Activated CD4-positive, alpha-beta T cell treated with anti-CD3 and anti-CD28 coated beads, Interleukin-2, amount 50 U/mL, for 24 hours (primary cell): Measurements from ENCODE around the gene TTLL6.
"Not testable (repeated sequence)": the region's sequence is repeated elsewhere in the genome, so short reads cannot be mapped to it uniquely, and the experiment has no call there.

ENCODE experiments used
- DNase-seq, 2 donors: peaks; one replicate each; pipeline ENCODE4 v3.0.0-alpha.2; 2020; ENCODE audit warnings: low read depth in 1 of 2, low spot score in 1 of 2

TTLL6 gene

DNA sequence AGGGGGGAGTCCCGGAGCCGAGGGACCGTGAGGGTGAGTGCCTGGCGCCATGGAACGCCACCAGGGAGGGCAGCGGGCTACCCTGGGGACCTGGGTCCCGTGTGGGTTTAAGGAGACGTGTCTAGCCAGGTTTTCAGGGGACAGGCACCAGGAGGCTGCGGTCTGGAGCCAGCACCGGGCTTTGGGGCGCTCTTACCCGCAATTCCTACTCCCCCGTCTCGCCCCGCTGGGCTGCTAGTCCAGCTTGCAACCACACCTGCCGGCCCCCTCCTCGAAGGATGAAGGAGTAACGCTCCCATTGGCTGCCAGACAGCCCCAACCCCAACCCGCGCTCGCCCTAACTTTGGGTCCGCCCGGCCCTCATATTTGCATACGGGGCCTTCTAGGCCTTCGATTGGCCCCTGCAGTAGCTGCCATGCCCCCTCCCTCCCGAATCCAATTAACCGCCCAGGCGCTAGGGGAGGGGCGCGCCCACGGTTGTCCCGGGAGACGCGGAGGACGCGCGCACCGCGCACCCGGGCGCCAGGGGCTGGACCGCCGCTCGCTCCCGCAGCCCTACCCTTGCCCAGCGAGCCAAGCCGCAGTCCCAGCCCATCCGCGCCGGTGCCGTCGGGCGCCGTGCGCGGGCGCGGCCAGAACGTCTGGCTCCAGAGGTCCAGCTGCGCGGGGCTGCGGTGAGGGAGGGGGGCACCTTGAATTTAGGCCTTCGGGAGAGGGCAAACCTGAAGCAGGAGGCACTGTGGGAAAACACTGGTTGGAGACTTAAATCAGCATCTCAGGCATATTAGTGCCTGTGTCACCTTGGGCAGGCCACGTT is at the start of gene TTLL6:
Gene TTLL6, minus strand, starts transcription at position 456 of the 817 bp plus-strand sequence. Its CDS starts 157 bp downstream, at position 299.
- DNase-seq: peak; percentile 50 to 64

DNA sequence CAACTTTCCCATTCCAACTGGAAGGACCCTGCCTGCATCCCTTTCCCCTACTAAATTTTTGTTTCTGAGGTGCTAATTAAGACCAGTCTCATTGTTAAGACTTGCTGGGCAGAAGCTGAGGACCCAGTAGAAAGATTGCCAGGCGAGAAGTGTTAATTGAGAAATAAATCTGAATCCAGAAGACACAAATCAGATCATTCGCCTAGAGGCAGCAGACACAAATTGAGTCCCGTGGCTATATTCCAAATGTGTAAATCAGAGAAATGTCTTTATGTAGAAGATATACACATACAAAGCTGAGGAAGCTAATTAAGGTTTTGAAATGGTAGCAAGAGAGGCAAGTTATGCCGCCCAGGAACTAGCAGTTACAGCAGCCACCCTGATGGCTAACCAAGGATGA is 43.4 kb upstream of the TTLL6 start:
- no peak for DNase-seq

DNA sequence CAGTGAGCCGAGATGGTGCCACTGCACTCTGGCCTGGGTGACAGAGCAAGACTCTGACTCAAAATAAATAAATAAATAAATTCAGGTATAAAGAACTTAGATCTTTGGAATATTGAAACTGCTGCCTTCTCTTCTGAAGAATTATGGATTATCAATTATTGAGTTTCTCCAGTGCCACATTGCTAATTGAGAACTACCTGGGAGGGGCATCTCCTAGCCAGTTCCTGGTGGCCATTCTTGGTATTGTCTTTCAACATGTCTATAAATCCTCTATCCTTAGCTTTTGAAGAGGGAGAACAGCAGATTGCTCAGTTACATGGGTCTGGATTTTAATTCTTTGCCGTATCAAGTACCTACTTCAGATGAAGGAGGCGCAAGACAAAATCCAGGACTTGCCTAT is 43.0 kb upstream of the TTLL6 start:
- no peak for DNase-seq

DNA sequence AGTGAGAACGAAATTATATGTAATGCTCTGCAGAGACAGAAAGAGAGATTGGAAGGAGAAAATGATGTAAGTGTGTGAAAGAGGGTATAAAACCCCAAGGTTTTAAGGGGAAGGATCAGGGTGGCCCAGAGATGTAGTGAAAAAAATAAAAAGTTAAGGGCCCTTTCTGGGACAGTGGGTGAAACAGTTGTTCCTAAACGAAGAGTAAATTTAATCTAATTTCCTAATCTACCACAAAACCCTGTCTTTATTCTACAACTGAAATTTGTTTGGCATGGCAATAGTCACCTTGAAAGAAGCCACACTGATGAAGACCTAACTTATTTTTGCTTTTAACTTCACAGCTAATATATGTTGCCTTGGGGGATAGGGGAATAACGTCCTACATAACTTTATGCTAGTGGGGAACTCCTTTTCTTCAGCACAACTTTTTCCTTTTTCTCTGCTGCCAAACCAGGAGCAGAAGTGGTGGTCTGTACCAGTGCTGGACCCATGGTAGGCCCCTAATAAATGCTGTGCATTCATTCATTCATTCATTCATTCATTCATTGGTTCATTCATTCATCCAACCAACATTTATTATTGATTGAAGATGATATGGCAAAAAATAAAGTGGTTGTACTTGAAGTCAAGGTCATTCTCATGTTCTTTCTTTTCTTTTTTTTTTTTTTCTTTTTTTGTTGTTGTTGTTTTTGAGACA is 39.2 kb upstream of the TTLL6 start:
- DNase-seq: no peak

DNA sequence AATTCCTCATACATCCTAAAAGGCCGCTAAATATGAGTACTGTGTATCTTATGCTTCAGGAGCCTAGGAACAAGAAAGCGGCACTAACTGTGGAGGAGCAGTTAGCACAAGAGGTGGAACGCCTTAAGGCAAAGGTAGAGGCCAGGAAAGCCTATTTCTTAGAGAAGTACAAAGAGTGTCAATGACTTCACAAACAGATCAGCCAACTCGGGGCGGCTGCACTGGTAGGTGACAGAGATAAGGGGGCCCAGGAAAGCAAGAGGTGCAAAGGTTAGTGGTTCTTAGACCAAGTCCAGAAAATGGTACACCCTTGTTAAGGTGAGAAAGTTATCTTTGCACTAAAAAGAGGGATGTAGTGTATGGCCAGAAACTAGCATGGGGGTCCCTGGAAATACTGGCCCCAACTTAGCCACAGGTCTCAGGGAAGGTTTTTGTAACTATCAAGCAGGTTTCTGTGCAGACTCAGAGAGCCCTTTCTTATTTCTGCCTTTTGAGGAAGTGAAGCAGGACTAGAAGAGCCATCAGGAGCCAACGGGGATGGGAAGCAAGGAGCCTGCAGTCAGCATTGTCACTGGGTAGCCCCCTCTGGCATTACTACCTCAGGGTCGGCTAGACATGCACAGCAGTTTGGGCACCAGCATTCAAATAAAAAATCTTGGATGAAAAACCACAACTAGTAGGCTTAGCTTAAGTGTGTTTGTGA is 37.9 kb upstream of the TTLL6 start:
- DNase-seq: no peak

DNA sequence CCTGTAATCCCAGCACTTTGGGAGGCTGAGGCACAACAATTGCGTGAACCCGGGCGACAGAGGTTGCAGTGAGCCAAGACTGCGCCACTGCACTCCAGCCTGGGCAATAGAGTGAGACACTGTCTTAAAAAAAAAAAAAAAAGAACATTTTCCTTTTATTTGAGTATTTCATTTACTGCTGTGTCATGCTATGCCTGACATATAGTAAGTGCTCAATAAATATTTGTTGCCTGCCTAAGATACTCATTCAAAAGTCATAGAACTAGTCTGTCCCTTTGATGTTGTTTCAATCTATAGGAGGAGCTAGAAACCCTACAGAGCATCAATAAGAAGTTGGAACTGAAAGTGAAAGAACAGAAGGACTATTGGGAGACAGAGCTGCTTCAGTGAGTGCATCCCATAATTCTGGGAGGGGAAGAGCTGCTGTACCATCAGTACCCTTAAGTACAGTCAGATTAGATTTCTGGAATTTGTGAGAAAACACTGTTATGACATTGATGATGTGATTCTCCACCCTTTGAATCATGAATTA is 33.8 kb upstream of the TTLL6 start:
- no peak for DNase-seq

DNA sequence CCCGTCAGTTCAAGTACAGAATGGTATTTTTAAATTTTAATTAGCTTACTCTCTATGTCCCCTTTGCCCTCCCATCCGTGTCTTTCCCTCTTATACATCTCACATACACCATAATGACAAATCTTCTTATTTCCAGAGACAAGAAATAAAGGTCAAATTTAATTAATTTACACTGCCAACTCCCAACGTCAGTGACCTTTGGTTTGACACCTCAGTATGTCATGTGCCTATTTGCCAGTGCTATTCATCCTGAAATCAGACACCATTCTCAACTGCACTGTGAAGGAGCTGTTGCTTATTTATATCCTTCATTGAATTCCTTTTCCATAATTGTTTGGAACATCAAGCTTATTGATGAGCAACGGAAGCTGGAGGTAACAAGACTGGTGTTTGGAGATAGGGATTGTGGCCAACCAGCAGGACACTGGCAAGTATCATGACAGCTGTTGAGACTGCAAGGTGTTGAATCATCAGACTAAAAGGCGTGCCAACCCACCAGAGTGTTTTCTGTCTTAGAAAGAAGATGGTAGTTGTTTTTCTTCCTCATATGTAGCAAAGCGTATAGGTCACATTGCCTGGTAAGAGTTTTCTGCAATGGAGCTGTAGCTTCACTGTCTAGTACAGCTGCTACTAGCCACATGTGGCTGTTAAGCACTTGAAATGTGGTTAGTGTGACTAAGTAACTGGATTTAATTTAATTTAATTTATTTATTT is 26.3 kb upstream of the TTLL6 start:
- DNase-seq: no peak

DNA sequence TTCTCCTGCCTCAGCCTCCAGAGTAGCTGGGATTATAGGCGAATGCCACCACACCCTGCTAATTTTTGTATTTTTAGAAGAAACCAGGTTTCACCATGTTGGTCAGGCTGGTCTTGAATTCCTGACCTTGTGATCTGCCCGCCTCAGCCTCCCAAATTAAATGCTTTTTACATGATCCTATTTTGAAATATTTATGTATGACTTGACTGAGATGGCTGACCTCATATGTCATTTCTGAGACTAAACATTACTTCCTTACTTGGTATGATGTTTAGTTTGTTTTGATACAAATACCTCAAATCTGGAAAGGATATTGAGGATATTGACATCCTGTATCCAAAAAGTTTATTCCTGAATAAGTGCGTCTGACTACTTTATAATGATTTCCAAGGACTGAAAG is 25.7 kb upstream of the TTLL6 start:
- no peak for DNase-seq

DNA sequence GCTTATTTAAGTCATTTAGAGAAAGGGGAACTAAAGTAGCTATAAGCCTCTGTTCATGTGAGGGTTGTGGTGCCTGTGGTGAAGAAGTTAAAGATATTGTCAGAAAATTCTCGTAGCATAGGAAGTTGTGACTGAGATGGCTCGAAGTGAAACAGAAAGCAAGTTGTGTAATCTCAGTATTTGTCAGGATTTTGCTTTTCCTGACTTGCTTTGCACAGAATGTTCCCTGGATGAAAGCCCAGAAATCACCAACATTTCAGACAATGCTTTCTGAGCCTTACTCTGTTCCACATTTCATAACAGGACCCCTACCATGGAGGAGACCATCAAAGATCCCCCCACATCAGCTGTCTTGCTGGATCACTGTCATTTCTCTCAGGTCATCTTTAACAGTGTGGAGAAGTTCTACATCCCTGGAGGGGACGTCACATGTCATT is 24.4 kb upstream of the TTLL6 start:
- peak in 1 of 2 donors; percentile 33 for DNase-seq

DNA sequence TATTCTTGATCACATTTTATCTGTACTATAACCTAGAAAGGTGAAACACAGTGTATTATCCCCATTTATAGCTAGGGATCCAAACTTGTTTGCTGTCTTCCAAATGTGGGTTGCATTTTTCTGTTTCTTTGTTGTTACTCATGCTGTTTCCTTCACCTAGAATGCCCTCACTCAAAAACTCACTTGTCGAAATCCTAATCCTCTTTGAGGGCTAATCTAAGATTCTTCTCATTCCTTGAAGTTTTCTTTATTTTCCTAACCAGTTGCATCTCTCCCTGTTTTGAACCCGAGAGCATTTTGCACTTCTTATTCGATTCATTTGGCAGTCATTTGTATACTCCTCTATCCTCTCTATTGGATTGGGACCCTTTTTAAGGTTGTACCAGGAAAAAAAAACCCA is 23.4 kb upstream of the TTLL6 start:
- DNase-seq: no peak

DNA sequence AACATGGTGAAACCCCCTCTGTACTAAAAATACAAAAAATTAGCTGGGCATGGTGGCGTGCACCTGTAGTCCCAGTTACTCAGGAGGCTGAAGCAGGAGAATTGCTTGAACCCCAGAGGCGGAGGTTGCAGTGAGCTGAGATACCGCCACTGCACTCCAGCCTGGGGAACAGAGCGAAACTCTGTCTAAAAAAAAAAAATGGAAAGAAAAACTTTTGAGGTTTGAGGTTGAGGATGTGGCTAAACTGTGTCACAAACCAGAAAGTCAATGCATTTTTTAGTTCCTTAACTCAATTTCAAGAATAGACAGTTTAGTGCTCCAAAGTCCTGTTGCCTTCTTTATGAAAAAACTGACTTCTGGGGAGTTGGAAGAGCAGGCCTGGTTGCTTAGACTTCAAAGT is 20.4 kb upstream of the TTLL6 start:
- DNase-seq: peak in 1 of 2 donors; percentile 4

DNA sequence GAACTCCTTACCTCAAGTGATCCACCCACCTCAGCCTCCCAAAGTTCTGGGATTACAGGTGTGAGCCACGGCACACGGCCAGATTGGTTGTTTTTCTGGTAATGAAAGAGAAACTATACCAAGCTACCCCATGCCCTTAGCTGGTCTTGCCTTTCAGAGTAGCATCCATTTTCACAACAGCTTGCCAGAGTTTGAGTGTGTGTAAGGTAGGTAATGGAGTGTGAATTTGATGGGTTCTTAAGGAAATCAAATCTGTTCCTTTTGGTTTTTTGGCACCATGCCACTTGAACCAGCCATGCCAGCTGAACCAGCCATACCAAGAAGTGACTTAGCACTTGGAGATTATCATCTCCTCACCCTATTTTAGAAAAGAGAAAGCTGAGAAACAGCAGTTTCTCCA is 18.9 kb upstream of the TTLL6 start:
- no peak for DNase-seq

DNA sequence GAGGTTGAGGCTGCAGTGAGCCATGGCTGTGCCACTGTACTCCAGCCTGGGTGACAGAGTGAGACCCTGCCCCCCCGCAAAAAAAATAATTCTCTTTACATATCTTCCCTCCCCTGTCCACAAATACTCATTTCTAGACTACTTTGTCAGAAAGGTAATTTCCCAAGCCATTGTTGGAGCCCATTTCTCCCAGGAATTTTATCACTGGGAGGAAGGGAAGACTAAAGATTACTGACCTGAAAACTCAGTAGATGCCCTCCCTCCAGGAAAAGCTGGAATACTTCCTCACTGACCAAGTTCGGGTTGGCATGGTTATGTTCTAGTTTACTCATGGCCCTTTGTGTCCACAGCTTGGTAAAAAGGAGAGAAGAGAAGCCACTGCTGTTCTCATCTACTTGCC is 17.9 kb upstream of the TTLL6 start:
- no peak for DNase-seq

DNA sequence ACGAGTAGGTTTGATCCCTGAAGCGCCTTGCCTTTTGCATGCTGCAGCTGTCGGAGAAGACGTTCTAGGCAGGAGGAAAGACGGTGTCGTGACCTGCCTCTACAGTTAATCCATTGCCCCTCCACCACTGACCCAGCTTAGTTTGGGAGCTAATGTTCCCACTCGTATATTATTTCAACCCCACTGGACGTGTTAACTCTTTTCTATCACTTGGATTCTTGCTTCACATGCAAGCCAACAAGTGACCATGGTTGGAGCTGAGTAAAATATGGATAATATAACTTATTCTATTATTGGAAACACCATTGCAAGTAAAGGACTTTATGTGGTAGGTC is 14.5 kb upstream of the TTLL6 start:
- no peak for DNase-seq

DNA sequence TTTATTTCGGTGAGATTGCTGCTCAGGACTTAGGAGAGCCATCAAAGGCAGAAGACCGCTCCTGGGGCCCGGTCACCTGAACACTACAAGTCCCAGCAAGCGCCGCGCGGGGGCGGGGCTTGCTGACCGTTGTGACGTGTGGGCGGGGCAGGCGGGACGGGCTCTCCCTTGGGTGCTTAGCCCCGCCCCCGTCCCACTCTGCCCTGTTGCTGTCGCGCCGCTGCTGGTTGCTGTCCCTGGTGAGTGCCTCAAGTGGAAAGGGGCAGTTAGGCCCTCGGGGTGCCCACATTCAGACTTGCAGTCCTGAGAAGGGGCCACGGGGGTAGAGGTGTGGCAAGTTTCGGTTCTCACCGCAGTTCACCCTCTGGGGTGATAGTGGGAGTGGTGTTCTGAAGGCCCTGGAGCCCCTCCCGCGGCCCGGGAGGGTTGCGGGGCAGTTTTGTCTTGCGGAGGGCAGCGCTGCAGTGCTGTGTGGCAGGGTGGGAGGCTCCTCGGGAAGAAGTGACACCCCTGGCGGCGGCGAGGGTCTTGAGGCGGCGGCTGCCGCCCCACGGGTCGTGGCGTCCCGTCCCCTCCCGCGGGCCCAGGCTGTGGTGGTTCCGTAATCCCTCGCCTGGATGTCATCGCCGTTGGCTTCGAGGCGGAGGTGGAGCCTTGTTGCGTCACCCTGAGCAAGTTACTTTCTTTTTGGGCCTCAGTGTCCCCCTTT is 14.0 kb upstream of the TTLL6 start, which contains the start of gene CALCOCO2:
Gene CALCOCO2, plus strand, starts transcription at position 196 of the 709 bp plus-strand sequence. CDS start 10,673 bp downstream, outside the sequence.
- DNase-seq: peak; percentile 59 to 78

DNA sequence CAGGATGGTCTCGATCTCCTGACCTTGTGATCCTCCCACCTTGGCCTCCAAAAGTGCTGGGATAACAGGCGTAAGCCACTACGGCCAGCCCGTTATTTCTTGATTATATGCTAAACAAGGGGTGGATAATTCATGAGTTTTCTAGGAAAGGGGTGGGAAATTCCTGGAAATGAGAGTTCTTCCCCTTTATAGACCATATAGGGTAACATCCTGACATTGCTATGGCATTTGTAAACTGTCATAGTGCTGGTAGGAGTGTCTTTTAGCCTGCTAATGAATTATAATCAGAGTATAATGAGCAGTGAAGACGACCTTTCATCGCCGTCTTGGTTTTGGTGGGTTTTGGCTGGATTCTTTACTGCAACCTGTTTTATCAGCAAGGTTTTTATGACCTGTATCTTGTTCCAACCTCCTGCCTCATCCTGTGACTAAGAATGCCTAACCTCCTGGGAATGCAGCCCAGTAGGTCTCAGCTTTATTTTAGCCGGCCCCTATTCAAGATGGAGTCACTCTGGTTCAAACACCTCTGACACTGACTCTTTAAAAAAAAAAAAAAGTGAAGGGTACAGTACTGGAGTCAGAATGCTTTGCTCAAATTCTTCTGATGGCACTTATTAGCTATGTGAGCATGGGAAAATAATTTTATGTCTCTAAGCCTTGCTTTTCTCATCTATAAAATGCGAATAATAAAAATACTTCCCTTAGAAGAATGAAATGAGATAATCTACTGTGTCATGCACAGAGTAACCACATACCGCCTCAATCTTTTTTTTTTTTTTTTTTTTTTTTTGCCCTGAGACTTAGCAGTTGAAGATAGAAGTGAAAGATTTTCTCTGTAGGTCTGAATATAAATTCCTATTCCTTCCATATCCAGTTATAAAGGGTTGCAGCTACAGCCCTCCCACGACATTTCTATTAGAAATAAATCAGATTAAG is 8.7 kb upstream of the TTLL6 start:
- no peak for DNase-seq

DNA sequence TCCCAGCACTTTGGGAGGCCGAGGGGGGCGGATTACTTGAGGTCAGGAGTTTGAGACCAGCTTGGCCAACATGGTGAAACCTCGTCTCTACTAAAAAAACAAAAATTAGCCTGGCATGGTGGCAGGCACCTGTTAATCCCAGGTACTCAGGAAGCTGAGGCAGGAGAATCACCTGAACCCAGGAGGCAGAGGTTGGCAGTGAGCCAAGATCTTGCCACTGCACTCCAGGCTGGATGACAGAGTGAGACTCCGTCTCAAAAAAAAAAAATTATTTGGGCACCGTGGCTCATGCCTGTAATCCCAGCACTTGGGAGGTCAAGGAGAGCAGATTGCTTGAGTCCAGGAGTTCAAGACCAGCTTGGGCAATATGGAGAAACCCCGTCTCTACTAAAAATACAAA is 3.9 kb upstream of the TTLL6 start:
- DNase-seq: not testable (repeated sequence)

DNA sequence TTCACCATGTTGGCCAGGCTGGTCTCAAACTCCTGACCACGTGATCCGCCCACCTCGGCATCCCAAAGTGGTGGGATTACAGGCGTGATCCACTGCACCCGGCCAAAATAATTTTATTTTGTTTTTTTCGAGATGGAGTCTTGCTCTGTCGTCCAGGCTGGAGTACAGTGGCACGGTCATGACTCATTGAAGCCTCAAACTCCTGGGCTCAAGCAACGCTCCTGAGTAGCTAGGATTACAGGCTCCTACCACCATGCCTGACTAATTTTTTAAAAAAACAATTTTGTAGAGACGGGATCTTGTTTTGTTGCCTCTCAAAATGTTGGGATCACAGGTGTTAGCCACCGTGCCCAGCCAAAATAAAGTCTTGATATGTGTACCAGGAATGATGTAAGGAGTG is 2.4 kb upstream of the TTLL6 start:
- DNase-seq: no peak

DNA sequence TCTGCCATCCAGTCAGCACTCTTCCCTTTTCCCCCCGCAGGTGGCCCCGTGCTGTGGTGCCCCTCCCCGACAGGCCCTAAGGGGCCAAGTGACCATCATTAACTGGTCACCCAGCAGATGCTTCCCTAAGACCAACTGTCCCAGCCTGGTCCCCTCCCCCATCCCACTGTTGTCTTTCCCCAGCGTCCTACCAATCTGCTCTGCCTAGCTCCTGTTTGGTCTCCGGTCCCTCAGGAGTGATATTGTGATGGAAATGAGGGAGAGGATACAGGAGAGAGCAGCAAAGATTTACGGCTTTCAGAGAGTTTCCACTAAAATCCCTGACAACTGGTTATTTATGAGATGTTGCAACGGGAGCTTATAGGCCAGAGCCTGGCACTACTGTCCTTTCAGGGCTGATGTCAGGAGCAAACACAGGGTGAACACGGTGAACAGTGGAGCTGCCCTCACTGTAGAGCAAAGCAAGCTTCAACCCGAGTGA is 1.4 kb upstream of the TTLL6 start:
- no peak for DNase-seq
